Type B pancreatic cell (in vitro differentiated cells): ENCODE data around the gene NRCAM. TPM values are rescaled to one million over a fixed set of nuclear protein-coding genes. Genes with fewer than 3 reads are reported as not detected.

Experiments used
- DNase-seq: peaks from one replicate; pipeline ENCODE4 v3.0.0; 2021; ENCODE audit warnings: mixed read lengths; ENCODE audit not compliant: unreplicated experiment; ENCODE audit errors: extremely low spot score
- H3K27ac Mint-ChIP-seq: 2 replicates; pipeline ENCODE4 v1.8.0; 2021; ENCODE audit warnings: mild to moderate bottlenecking, mixed read lengths
- H3K27me3 Mint-ChIP-seq: 2 replicates; pipeline ENCODE4 v1.8.0; 2021; ENCODE audit warnings: mixed read lengths
- H3K36me3 Mint-ChIP-seq: 2 replicates; pipeline ENCODE4 v1.8.0; 2021; ENCODE audit warnings: mixed read lengths
- H3K4me1 Mint-ChIP-seq: one replicate; pipeline ENCODE4 v1.8.0; 2021; ENCODE audit warnings: mixed read lengths; ENCODE audit not compliant: unreplicated experiment
- H3K4me3 Mint-ChIP-seq: 2 replicates; pipeline ENCODE4 v1.8.0; 2021; ENCODE audit warnings: mild to moderate bottlenecking, mixed read lengths
- H3K9me3 Mint-ChIP-seq: 2 replicates; pipeline ENCODE4 v1.8.0; 2021; ENCODE audit warnings: mixed read lengths
- CTCF ChIP-seq: fragments of 200-600 bp; sonication (generic); conservative IDR thresholded peaks from 2 replicates; pipeline ENCODE4 v1.5.0; 2021; ENCODE audit warnings: antibody characterized with exemption, mild to moderate bottlenecking
- total RNA-seq: library from RNA; stranded (reverse); gene quantifications from 2 replicates; pipeline ENCODE4 v1.2.1, GENCODE V29; 2021; ENCODE audit warnings: low replicate concordance

Gene NRCAM
- total RNA-seq, 1 donor from 2014 or later = 41.0 TPM

GRCh38 chr7:108464743-108465142 lies 8.5 kb upstream of the NRCAM start:
- H3K9me3 Mint-ChIP-seq = no peaks in the 10 kb centered on the region
- no peak for DNase-seq
- no peak for TF ChIP-seq CTCF
- peaks cover 5% of the 10 kb centered on the region for H3K27me3 Mint-ChIP-seq
- no peak overlapping the region for H3K27ac Mint-ChIP-seq
- H3K4me3 Mint-ChIP-seq = no peak overlapping the region
- H3K36me3 Mint-ChIP-seq = no peaks in the 10 kb centered on the region
- peaks cover 11% of the 10 kb centered on the region for H3K4me1 Mint-ChIP-seq

GRCh38 chr7:108463613-108464012 lies 7.4 kb upstream of the NRCAM start:
- Mint-ChIP-seq H3K9me3 (no peaks in the 10 kb centered on the region), H3K4me1 (peaks cover 12% of the 10 kb centered on the region), H3K4me3 (no peak overlapping the region), H3K27ac (no peak overlapping the region), H3K27me3 (peaks cover 7% of the 10 kb centered on the region), H3K36me3 (no peaks in the 10 kb centered on the region)
- no peak for TF ChIP-seq CTCF
- no peak for DNase-seq

GRCh38 chr7:108461840-108462239 lies 5.6 kb upstream of the NRCAM start:
- no peak for DNase-seq

GRCh38 chr7:108460964-108461363 lies 4.7 kb upstream of the NRCAM start:
- H3K27ac Mint-ChIP-seq = no peak overlapping the region
- no peaks in the 10 kb centered on the region for H3K9me3 Mint-ChIP-seq
- no peak for TF ChIP-seq CTCF
- H3K4me3 Mint-ChIP-seq = no peak overlapping the region
- no peak for DNase-seq
- H3K4me1 Mint-ChIP-seq = peaks cover 12% of the 10 kb centered on the region
- H3K36me3 Mint-ChIP-seq = no peaks in the 10 kb centered on the region
- peaks cover 28% of the 10 kb centered on the region for H3K27me3 Mint-ChIP-seq

More at GRCh38 chr7:108461840-108462239, 5.6 kb upstream of the NRCAM start:
- no peaks in the 10 kb centered on the region for H3K9me3 Mint-ChIP-seq
- H3K4me3 Mint-ChIP-seq = no peak overlapping the region
- no peak overlapping the region for H3K27ac Mint-ChIP-seq
- no peak for TF ChIP-seq CTCF
- H3K27me3 Mint-ChIP-seq = peaks cover 25% of the 10 kb centered on the region
- peaks cover 12% of the 10 kb centered on the region for H3K4me1 Mint-ChIP-seq
- no peaks in the 10 kb centered on the region for H3K36me3 Mint-ChIP-seq

- DNase-seq = no peak
- Mint-ChIP-seq H3K27me3 (peaks cover 28% of the 10 kb centered on the region), H3K27ac (no peak overlapping the region), H3K4me3 (peak overlapping the region; percentile 46), H3K4me1 (peaks cover 12% of the 10 kb centered on the region), H3K9me3 (no peaks in the 10 kb centered on the region), H3K36me3 (no peaks in the 10 kb centered on the region)
- TF ChIP-seq CTCF = peak; percentile 74
Measured at GRCh38 chr7:108459922-108460551, 3.8 kb upstream of the NRCAM start.

GRCh38 chr7:108457871-108458270 lies 1.6 kb upstream of the NRCAM start:
- no peak for DNase-seq
- peaks cover 44% of the 10 kb centered on the region for H3K27me3 Mint-ChIP-seq
- peak overlapping the region; percentile 80 for H3K4me3 Mint-ChIP-seq

More at GRCh38 chr7:108457871-108458270, 1.6 kb upstream of the NRCAM start:
- Mint-ChIP-seq H3K9me3 (no peaks in the 10 kb centered on the region), H3K4me1 (peaks cover 12% of the 10 kb centered on the region), H3K27ac (no peak overlapping the region), H3K36me3 (no peaks in the 10 kb centered on the region)
- no peak for TF ChIP-seq CTCF
